ENCODE results near the gene PEBP1. TPM values are rescaled to one million over a fixed set of nuclear protein-coding genes. Genes with fewer than 3 reads are reported as not detected.
A peak's percentile ranks its signal among the peaks of the same experiment; 100 is the strongest.

The PEBP1 gene
- total and polyA plus RNA-seq, 2 experiments from 2014 or later: 598 to 685 TPM

GRCh38 chr12:118102070-118102469 is 33.9 kb upstream of the PEBP1 start:
- Histone ChIP-seq H3K9me3 (ENCODE audit: low read depth) (no peaks in the 10 kb centered on the region), H3K9me2 (replicated peaks; ENCODE audit: insufficient read depth) (no peaks in the 10 kb centered on the region), H3K4me1 (ENCODE audit: insufficient read depth) (peaks cover 6% of the 10 kb centered on the region), H3K4me3 (no peak overlapping the region), H3K27me3 (no peaks in the 10 kb centered on the region), H3K4me2 (peak overlapping the region; percentile 98), H3K79me2 (peaks cover 8% of the 10 kb centered on the region), H4K20me1 (ENCODE audit: insufficient read depth, poor library complexity, severe bottlenecking) (no peaks in the 10 kb centered on the region), H3K36me3 (replicated peaks; ENCODE audit: insufficient read depth, low read depth) (no peaks in the 10 kb centered on the region), H2AFZ (no peak overlapping the region), H3K27ac (no peak overlapping the region)
- 73% methylated on average over 6 of the region's 6 CpGs for WGBS (ENCODE audit: low lambda C conversion rate, missing lambda C conversion rate)
- DNase-seq (ENCODE audit: low spot score): peak; percentile 29
- no peak for TF ChIP-seq EZH2 (IDR thresholded peaks at IDR 0.05; ENCODE audit: borderline replicate concordance)
- TF ChIP-seq EZH2phosphoT487 (IDR thresholded peaks at IDR 0.05; ENCODE audit: low read depth, severe bottlenecking, unreplicated experiment): no peak
- TF ChIP-seq CTCF (IDR thresholded peaks at IDR 0.05; ENCODE audit: poor library complexity): no peak

GRCh38 chr12:118102609-118103008 is 33.3 kb upstream of the PEBP1 start:
- H3K4me1 ChIP-seq (ENCODE audit: insufficient read depth): peaks cover 6% of the 10 kb centered on the region
- peaks cover 8% of the 10 kb centered on the region for H3K79me2 ChIP-seq
- H3K36me3 ChIP-seq (replicated peaks; ENCODE audit: insufficient read depth, low read depth): no peaks in the 10 kb centered on the region
- TF ChIP-seq CTCF (IDR thresholded peaks at IDR 0.05; ENCODE audit: poor library complexity): no peak
- TF ChIP-seq EZH2phosphoT487 (IDR thresholded peaks at IDR 0.05; ENCODE audit: low read depth, severe bottlenecking, unreplicated experiment): no peak
- TF ChIP-seq EZH2 (IDR thresholded peaks at IDR 0.05; ENCODE audit: borderline replicate concordance): no peak
- no peak for DNase-seq (ENCODE audit: low spot score)
- H3K9me2 ChIP-seq (replicated peaks; ENCODE audit: insufficient read depth): no peaks in the 10 kb centered on the region
- peak overlapping the region; percentile 89 for H3K27ac ChIP-seq
- H3K4me3 ChIP-seq: peak overlapping the region; percentile 93
- H3K4me2 ChIP-seq: peak overlapping the region; percentile 98
- peak overlapping the region; percentile 98 for H2AFZ ChIP-seq
- H3K9me3 ChIP-seq (ENCODE audit: low read depth): no peaks in the 10 kb centered on the region
- whole genome bisulfite sequencing (ENCODE audit: low lambda C conversion rate, missing lambda C conversion rate): 28% methylated on average over 5 of the region's 5 CpGs
- no peaks in the 10 kb centered on the region for H4K20me1 ChIP-seq (ENCODE audit: insufficient read depth, poor library complexity, severe bottlenecking)
- H3K27me3 ChIP-seq: no peaks in the 10 kb centered on the region

- H4K20me1 ChIP-seq (ENCODE audit: insufficient read depth, poor library complexity, severe bottlenecking): no peaks in the 10 kb centered on the region
- H3K79me2 ChIP-seq: peaks cover 8% of the 10 kb centered on the region
- H3K27ac ChIP-seq: peak overlapping the region; percentile 89
- peak overlapping the region; percentile 93 for H3K4me3 ChIP-seq
- no peak for DNase-seq (ENCODE audit: low spot score)
- H3K4me2 ChIP-seq: peak overlapping the region; percentile 98
- no peaks in the 10 kb centered on the region for H3K36me3 ChIP-seq (replicated peaks; ENCODE audit: insufficient read depth, low read depth)
- WGBS (ENCODE audit: low lambda C conversion rate, missing lambda C conversion rate): 2% methylated on average over 32 of the region's 32 CpGs
- H3K4me1 ChIP-seq (ENCODE audit: insufficient read depth): peaks cover 6% of the 10 kb centered on the region
- no peaks in the 10 kb centered on the region for H3K27me3 ChIP-seq
- no peaks in the 10 kb centered on the region for H3K9me2 ChIP-seq (replicated peaks; ENCODE audit: insufficient read depth)
- no peaks in the 10 kb centered on the region for H3K9me3 ChIP-seq (ENCODE audit: low read depth)
- H2AFZ ChIP-seq: peak overlapping the region; percentile 98
- TF ChIP-seq EZH2 (IDR thresholded peaks at IDR 0.05; ENCODE audit: borderline replicate concordance): no peak
- TF ChIP-seq CTCF (IDR thresholded peaks at IDR 0.05; ENCODE audit: poor library complexity): no peak
- TF ChIP-seq EZH2phosphoT487 (IDR thresholded peaks at IDR 0.05; ENCODE audit: low read depth, severe bottlenecking, unreplicated experiment): no peak
Measured at GRCh38 chr12:118103201-118103600, 32.7 kb upstream of the PEBP1 start.

All from hepatocyte (in vitro differentiated cells).